HL-60 (cell line): ENCODE results near the gene NFIC.
A peak's percentile ranks its signal among the peaks of the same experiment; 100 is the strongest.
"Not testable (repeated sequence)": the region's sequence is repeated elsewhere in the genome, so short reads cannot be mapped to it uniquely, and the experiment has no call there.

Experiments
- DNase-seq, 2 experiments: peaks; one replicate each; pipeline ENCODE4 v3.0.0-alpha.2; 2010 to 2020; ENCODE audit warnings: low read depth in 1 of 2, low spot score in 1 of 2
- H3K27ac ChIP-seq: fragments of 250-450 bp; sonication (Bioruptor Pico); replicated peaks from 2 replicates; pipeline ENCODE4 v1.5.1; 2020; ENCODE audit warnings: mild to moderate bottlenecking, moderate library complexity
- H3K27me3 ChIP-seq: fragments of 250-450 bp; sonication (Bioruptor Pico); 2 replicates; pipeline ENCODE4 v1.5.1; 2021; ENCODE audit warnings: mild to moderate bottlenecking, moderate library complexity; ENCODE audit not compliant: insufficient read depth, poor library complexity, severe bottlenecking
- H3K4me3 ChIP-seq: replicated peaks from 2 replicates; pipeline ENCODE4 v1.5.1; 2011; ENCODE audit warnings: mild to moderate bottlenecking, control low read depth, low read length; ENCODE audit not compliant: insufficient read depth
- GABPA ChIP-seq: IDR thresholded peaks from 2 replicates; pipeline ENCODE4 v1.6.1; 2012; ENCODE audit warnings: low read depth
- POLR2AphosphoS5 ChIP-seq: IDR thresholded peaks from 2 replicates; pipeline ENCODE4 v1.6.1; 2012; ENCODE audit warnings: low read depth
- SPI1 ChIP-seq: IDR thresholded peaks from 2 replicates; pipeline ENCODE4 v1.6.1; 2012; ENCODE audit warnings: low read depth, mild to moderate bottlenecking, borderline replicate concordance
- TF ChIP-seq, protein P1 (sequence below): IDR thresholded peaks from 2 replicates; pipeline ENCODE4 v1.6.1; 2012; ENCODE audit warnings: low read depth; ENCODE audit not compliant: insufficient replicate concordance
- TF ChIP-seq, protein P2 (sequence below): IDR thresholded peaks from one replicate; pipeline ENCODE4 v1.5.1; 2011; ENCODE audit warnings: low read length, control low read depth, inconsistent platforms; ENCODE audit not compliant: insufficient read depth

The NFIC gene

DNA sequence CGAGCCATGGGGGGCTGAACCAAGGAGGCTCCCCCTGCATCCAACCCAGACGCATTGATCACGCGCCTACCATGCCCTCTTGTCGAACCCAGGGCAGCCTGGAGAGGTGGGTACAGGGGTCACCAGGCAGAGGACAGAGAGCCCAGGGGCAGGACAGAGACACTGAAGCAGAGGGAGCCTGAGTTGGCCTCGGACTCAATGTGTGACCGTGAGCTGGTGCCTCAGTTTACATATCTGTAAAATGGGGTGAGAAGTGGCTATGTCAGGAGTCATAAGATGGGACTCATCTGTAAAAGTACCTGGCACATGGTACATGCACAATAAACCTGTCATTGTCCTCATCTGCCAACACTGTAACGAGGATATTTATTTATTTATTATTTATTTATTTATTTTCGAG is 24.1 kb upstream of the NFIC start:
- Histone ChIP-seq H3K4me3 (no peak overlapping the region), H3K27ac (no peak overlapping the region), H3K27me3 (no peaks in the 10 kb centered on the region)
- no peak for TF ChIP-seq SPI1
- TF ChIP-seq, protein P1, sequence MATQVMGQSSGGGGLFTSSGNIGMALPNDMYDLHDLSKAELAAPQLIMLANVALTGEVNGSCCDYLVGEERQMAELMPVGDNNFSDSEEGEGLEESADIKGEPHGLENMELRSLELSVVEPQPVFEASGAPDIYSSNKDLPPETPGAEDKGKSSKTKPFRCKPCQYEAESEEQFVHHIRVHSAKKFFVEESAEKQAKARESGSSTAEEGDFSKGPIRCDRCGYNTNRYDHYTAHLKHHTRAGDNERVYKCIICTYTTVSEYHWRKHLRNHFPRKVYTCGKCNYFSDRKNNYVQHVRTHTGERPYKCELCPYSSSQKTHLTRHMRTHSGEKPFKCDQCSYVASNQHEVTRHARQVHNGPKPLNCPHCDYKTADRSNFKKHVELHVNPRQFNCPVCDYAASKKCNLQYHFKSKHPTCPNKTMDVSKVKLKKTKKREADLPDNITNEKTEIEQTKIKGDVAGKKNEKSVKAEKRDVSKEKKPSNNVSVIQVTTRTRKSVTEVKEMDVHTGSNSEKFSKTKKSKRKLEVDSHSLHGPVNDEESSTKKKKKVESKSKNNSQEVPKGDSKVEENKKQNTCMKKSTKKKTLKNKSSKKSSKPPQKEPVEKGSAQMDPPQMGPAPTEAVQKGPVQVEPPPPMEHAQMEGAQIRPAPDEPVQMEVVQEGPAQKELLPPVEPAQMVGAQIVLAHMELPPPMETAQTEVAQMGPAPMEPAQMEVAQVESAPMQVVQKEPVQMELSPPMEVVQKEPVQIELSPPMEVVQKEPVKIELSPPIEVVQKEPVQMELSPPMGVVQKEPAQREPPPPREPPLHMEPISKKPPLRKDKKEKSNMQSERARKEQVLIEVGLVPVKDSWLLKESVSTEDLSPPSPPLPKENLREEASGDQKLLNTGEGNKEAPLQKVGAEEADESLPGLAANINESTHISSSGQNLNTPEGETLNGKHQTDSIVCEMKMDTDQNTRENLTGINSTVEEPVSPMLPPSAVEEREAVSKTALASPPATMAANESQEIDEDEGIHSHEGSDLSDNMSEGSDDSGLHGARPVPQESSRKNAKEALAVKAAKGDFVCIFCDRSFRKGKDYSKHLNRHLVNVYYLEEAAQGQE, result no peak
- no peak for TF ChIP-seq POLR2AphosphoS5
- TF ChIP-seq GABPA, result no peak
- TF ChIP-seq, protein P2, sequence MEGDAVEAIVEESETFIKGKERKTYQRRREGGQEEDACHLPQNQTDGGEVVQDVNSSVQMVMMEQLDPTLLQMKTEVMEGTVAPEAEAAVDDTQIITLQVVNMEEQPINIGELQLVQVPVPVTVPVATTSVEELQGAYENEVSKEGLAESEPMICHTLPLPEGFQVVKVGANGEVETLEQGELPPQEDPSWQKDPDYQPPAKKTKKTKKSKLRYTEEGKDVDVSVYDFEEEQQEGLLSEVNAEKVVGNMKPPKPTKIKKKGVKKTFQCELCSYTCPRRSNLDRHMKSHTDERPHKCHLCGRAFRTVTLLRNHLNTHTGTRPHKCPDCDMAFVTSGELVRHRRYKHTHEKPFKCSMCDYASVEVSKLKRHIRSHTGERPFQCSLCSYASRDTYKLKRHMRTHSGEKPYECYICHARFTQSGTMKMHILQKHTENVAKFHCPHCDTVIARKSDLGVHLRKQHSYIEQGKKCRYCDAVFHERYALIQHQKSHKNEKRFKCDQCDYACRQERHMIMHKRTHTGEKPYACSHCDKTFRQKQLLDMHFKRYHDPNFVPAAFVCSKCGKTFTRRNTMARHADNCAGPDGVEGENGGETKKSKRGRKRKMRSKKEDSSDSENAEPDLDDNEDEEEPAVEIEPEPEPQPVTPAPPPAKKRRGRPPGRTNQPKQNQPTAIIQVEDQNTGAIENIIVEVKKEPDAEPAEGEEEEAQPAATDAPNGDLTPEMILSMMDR, result no peak
- no peak for DNase-seq

DNA sequence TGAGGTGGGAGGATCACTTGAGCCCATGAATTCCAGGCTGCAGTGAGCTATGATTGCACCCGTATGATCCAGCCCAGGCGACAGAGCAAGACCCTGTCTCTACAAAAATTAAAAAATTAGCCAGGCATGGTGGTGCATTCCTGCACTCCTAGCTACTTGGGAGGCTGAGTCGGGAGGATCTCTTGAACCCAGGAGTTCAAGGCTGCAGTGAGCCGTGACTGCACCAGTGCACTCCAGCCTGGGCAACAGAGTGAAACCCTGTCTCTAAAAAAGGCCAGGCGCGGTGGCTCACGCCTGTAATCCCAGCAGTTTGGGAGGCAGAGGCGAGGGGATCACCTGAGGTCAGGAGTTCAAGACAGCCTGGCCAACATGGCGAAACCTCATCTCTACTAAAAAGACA is 23.4 kb upstream of the NFIC start:
- not testable (repeated sequence) for H3K4me3 ChIP-seq, H3K27me3 ChIP-seq, DNase-seq
- H3K27ac ChIP-seq, result peak overlapping the region; percentile 48

DNA sequence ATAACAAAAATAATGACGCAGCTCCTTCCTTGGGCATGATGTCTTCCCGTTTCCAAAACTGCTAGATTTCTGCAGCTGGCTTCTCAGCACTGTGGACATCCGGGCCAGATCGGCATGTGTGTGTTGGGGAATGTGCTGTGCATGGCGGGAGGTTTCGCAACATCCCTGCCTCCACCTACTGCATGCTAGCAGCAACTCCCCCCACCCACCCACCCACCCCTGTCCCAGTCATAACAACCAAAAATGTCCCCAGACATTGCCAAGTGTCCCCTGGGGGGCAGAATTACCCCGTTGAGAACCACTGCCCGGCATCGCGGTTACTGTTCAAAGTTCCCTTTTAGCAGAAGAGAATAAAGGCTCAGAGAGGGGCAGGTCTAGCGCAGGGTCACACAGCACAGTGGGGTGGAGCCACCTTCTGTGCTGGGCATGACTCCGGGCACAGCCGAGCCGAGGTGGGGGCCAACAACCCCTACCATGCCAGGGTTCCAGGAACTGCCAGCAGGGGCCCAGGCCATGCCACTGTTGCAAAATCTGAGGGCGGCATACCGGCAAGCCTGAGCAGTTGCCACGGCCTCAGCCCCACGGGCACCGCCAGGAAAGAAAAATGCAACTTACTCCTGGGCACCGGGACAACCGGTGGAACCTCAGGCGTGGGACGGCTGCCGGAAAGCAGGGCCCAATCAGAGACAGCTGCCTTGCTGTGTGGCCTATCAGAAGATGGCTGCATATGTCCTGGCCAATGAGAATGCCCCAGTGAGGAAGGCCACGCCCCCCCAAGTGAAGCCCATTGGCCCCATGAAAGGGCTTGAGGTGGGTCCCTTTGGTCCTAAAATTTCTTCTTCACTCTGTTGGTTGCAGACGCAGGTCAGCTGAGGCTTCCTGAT is 22.5 kb upstream of the NFIC start:
- peak overlapping the region; percentile 48 for H3K27ac ChIP-seq
- TF ChIP-seq, protein P2, result no peak
- peak; percentile 35; the same call in 1 of the 2 replicates for TF ChIP-seq SPI1
- no peak for TF ChIP-seq GABPA
- TF ChIP-seq, protein P1, result peak; percentile 26
- H3K4me3 ChIP-seq, result peak overlapping the region; percentile 28
- DNase-seq, result peak; percentile 80 to 89
- no peaks in the 10 kb centered on the region for H3K27me3 ChIP-seq

DNA sequence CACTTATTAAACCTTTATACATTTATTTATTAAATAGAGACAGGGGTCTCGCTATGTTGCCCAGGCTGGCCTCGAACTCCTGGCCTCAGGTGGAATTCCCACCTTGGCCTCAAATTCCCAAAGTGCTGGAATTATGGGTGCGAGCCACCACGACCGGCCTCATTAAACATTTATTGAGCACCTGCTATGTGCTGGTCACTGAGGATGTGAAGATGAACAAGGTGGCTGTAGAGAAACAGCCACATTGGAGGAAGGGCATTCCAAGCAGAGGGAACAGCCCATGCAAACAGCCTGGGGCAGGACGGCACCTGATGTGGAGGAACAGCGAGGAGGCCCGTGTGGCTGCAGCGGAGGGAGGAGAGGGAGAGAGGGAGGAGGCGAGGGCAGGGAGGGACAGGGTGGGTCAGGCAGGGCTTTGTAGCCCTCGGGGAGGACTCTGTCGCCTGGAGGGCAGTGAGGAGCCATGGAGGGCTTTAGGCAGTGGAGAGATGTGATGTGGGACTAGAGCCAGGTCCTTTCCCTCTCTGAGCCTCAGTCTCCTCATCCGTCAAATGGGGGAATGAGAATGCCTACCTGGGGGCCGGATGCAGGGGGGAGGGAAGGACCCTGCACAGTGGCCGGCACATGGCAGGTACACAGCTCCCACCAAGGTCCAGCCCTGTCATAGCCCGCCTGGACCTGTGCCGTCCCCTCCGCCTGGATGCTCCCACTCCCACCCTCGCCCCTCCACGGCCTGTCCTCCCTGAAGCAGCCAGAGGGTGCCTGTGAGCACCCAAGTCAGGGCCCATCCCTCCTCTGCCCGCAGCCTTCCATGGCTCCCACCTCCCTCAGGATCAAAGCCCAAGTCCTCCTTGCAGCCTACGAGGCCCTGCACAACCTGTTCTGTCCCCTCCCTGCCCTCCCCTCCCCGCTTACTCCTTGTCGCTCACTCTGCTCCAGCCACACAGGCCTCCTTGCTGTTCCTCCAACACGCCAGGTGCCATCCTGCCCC is 21.5 kb upstream of the NFIC start:
- Histone ChIP-seq H3K4me3 (no peak overlapping the region), H3K27me3 (no peaks in the 10 kb centered on the region), H3K27ac (no peak overlapping the region)
- no peak for DNase-seq
- TF ChIP-seq, protein P1, result no peak
- TF ChIP-seq, protein P2, result no peak
- TF ChIP-seq GABPA, result no peak
- no peak for TF ChIP-seq SPI1
- TF ChIP-seq POLR2AphosphoS5, result no peak
